ENCODE results near the gene DDIT4.
"Not testable (repeated sequence)": the region's sequence is repeated elsewhere in the genome, so short reads cannot be mapped to it uniquely, and the experiment has no call there.

Gene DDIT4

DNA sequence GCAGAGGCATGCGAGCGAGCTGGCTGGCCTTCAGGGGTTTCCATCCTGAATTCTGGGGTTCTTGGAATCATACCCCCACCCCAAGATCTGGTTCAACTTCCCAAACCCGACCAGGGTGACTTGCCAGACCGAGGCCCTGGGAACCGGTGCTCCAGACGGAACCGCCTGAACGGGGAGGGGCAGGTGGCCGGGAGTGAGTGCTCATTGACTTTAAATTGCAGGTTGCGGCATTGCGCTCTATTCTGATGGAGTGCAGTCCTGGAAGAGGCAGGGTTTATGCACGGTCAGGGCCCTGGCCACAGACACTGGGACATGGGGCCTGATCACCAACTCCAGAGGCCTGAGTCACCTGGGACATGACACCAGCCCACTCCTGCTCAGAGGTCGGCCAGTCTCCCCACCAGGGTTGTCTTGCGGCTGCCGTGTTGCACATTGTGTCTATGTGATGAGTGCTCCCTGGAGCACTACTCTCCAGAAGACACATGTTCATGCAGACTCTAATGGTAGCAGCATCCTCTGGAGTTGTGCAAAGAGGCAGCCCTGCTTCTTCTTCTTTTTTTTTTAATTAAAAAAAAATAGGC is 5.8 kb upstream of the DDIT4 start:
- no peak for DNase-seq

DNA sequence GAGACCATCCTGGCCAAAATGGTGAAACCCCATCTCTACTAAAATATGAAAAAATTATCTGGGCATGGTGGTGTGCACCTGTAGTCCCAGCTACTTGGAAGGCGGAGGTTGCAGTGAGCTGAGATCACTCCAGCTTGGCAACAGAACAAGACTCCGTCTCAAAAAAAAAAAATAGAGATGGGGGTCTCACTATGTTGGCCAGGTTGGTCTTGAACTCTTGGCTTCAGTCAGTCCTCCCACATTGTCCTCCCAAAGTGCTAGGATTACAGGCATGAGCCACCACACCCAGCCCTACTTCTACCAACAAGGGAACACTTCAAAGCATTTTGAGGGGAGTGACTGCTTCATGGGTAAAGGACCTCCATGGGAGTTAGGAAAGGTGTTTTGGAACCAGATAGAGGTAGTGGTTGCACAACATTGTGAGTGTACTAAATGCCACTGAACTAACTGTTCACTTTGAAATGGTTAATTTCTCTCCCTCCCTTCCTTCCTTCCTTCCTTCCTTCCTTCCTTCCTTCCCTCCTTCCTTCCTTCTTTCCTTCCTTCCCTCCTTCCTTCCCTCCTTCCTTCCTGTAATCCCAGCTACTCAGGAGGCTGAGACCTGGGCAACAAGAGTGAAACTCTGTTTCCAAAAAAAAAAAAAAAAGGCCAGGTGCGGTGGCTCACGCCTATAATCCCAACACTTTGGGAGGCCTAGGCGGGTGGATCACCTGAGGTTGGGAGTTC is 5.1 kb upstream of the DDIT4 start:
- DNase-seq = not testable (repeated sequence)

DNA sequence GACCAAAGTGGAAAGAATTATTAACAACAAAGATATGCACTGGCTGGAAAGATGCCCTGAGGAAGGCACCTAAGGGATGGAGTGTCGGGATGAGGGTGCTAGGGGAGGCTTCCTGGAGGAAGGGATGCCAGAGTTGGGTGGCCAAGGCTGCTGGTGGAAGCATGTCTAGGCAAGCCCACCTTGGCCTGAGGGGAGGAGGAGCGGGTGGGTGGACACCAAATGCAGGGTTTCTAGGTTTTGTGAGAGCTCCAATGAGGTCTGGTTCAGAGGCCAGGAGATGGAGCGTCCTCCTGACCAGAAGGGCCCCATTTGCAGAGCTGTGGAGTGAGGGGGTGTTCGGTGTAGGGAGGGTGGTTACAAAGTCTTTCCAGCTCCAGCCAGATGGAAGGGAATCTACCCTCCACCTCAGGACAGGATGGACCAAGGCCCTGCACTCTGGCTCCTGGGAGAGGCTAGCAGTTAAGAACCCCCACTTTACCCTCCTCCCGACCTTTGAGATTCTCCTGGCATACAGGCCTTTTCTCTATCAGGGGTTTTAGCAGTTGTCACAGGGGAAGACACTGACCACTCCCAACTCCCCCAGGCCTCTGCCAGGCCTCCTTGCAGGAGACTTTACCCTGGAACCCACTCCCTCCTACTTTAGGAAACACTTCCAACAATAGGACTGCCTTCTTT is 3.0 kb upstream of the DDIT4 start:
- DNase-seq = no peak

DNA sequence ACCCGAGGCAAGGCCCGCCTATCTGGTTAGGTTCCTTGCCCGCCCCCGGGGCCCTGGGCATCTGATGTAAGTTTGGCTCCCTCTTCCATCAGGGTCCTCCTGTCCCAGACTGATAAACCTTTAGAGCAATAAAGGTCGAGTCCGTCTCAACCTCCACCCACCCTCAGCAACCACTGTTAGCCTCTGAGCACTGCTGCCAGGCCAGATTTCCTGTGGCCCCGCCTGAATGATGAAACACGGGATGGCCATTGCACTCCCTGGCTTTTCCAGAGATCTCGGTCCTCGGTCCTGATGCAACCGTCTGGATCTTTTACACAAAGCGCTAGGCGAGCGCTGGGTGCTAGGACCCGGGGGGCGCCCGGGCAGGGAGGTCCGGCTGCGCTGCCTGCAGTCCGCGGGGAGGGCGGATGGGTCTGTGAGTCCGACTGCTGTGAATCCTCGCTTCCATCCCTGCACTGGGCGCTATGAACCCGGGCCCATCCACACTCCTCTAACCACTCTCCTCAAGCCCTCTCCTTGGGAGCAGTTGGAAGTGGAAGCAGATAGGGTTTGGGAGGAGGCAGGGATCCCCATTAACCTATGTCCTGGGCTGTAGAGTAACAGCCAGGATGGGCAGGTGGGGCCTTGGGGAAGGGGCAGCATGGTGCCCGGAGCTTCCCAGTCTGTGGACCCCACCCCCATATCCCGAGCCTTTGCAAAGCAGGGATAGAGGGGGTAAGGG is 875 bp upstream of the DDIT4 start:
- DNase-seq = no peak

DNA sequence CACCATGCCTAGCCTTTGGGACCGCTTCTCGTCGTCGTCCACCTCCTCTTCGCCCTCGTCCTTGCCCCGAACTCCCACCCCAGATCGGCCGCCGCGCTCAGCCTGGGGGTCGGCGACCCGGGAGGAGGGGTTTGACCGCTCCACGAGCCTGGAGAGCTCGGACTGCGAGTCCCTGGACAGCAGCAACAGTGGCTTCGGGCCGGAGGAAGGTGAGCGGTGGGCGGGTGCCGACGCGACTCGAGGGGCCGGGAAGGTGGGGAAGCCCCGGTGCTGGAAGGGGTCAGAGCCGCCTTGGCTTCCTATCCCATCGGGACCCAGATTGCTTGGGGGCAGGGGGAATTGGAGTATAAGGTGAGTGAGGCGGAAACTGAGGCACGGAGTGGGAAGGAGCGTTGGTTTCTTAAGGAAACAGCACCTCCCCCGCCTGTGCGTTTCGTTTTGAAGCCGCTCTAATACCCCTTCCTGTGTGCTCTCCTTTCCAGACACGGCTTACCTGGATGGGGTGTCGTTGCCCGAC is 547 bp downstream of the DDIT4 start:
- DNase-seq = no peak

DNA sequence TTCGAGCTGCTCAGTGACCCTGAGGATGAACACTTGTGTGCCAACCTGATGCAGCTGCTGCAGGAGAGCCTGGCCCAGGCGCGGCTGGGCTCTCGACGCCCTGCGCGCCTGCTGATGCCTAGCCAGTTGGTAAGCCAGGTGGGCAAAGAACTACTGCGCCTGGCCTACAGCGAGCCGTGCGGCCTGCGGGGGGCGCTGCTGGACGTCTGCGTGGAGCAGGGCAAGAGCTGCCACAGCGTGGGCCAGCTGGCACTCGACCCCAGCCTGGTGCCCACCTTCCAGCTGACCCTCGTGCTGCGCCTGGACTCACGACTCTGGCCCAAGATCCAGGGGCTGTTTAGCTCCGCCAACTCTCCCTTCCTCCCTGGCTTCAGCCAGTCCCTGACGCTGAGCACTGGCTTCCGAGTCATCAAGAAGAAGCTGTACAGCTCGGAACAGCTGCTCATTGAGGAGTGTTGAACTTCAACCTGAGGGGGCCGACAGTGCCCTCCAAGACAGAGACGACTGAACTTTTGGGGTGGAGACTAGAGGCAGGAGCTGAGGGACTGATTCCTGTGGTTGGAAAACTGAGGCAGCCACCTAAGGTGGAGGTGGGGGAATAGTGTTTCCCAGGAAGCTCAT is 1.1 kb downstream of the DDIT4 start:
- DNase-seq = no peak

DNA sequence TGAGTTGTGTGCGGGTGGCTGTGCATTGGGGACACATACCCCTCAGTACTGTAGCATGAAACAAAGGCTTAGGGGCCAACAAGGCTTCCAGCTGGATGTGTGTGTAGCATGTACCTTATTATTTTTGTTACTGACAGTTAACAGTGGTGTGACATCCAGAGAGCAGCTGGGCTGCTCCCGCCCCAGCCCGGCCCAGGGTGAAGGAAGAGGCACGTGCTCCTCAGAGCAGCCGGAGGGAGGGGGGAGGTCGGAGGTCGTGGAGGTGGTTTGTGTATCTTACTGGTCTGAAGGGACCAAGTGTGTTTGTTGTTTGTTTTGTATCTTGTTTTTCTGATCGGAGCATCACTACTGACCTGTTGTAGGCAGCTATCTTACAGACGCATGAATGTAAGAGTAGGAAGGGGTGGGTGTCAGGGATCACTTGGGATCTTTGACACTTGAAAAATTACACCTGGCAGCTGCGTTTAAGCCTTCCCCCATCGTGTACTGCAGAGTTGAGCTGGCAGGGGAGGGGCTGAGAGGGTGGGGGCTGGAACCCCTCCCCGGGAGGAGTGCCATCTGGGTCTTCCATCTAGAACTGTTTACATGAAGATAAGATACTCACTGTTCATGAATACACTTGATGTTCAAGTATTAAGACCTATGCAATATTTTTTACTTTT is 1.8 kb downstream of the DDIT4 start:
- no peak for DNase-seq

DNA sequence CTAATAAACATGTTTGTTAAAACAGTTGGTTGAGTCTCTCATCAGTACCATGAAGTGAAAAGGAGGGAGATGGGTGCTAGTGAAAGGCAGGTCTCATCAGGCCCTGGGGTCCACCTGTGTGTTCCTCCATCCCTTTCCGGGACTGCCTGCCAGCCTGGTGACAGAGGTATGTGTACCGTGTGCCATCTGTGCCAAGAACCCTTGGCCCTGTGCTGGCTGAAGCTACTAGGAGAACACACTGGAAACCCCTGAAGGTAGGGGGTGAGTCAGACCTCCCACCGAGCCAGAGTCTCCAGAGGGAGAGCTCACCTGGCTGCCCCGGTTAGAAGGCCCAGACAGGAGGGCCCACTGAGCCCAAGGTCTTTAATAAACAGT is 2.3 kb downstream of the DDIT4 start:
- DNase-seq = no peak

DNA sequence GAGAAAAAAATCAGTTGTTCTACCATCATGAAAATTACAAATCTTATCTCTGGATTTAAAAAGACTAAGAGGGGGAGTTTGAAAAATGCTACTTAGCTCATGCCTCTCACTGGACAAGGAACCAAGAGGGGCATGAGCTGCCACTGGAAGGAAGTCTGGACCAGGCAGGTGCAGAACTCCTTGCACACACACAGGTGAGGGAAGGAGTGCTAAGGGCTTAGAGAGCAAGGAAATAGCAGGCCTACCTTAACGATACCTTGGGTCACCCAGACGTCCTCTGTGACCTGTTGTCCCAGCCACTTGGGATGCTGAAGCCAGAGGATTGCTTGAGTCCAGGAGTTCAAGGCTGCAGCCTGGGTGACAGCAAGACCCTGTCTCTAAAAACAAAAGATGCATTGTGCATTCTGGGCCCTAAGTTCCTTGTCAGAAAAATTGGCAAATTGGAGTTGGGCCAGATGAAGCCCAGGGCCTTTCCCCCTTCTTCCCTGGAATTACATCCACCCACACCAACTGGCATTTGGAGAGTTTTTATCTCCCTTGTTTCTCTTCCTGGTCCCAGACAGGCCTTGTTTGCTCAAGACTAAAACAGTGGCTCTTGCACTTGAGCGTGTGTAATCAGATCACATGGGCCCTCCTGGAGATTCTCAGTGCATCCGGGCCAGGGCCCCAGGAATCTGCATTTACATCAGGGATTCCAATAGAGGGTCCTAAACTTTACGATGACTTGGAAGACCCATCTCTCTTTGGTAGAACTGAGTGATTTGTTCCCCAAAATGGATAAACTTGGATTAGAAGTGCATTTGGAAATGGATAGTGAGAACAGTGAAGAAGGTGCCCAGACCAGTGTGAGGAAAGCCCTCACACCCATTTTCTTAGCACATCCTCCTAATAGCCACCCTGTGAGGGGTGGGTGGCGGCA is 3.0 kb downstream of the DDIT4 start:
- no peak for DNase-seq

DNA sequence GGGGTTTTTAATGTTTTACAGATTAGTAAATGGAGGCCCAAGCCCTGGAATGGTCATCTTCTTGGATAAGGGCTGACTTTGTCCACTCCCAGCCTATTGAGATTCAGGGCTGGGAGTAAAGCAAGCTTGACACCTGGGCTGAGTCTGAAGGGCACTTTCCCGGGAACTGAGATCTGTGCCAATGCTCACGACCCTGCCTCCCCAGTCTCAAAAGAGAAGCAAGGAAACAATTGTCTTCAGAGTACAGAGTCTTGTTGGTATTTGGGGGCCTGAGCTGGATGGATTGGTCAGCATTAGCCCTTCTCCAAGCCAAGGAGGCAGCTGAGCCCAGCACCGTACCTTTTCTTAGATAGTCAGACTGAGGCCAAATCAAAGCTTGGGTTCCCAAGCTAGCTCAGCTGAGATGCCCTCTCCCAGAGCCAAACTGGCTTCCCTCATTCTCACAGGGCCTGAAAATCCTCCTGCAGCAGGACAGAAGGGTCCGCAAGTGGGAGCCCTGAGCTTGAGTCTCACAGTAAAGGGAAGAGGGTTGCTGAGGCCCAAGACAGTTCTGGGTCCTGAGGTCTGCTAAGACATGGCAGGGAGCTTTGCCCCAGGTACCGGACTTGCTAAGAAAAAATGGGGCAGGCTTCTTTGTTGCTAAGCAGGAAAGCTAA is 3.7 kb downstream of the DDIT4 start:
- DNase-seq = no peak

DNA sequence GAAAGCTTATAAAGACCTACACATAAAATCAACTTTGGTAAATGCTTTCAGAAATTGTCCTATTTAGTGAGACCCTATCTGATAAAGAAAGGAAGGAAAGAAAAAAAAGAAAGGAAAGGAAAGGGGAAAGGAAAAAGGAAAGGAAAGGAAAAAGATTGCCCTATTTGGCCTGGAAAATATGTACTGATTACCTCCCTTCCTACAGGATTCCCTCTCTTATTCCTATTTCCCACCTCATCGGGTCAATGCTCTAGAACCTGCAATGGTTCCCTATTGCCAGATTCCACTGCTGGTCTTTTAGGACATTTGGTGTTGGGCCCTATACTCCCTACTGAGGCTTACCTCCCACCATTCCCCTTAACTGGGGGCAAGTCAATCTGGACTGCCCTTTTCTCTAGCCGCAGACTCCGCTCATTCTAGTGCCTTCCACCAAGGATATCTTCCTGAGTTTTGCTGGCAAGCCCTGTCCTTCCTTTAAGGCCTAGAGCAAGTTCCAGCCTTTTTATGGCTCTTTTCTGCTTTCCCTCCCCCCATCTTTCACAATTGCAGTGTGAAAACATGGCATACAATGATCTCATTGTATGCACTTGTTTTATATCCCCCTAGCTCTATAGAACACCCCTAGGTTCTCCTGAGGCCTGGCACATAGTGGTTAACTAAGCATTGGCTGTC is 4.4 kb downstream of the DDIT4 start:
- DNase-seq = no peak

DNA sequence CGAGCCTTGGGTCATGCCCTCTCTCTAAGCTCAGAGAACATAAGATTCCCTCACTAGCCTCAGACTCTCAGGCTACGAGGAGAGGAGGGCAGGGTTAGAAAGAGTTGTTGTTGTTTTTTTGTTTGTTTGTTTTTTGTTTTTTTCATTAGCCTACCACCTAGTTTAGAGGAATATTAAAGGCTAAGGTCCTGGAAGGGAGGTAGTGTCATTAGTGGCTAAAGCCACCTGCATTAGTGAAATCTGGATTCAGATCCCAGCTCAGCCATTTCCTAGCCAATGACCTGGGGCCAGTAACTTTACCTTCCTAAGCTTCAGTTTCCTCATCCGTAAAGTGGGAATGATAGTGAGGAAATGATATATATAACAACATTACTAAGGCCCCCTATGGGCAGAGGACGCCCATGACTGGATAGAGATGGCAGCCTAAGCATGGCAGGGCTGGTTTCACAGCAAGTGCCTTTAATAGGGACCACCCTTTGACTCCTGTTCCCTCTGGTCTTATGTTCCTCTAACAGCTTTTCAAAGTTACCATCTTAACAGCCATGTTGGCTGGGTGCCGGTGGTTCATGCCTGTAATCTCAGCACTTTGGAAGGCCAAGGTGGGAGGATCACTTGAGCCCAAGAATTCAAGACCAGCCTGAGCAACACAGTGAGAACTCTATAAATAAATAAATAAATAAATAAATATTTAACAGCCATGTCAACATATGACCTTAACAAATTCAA is 5.1 kb downstream of the DDIT4 start:
- no peak for DNase-seq

DNA sequence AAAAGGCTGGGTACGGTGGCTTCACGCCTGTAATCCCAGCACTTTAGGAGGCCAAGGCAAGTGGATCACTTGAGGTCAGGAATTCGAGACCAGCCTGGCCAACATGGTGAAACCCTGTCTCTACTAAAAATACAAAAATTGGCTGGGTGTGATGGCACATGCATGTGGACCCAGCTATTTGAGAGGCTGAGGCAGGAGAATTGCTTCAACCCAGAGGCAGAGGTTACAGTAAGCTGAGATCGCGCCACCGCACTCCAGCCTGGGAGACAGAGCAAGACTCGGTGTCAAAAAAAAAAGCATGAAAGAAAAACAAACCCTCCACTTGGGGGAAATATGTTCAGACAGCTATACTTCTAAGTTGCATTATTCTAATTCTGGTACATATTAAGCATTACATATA is 5.9 kb downstream of the DDIT4 start:
- DNase-seq = not testable (repeated sequence)

DNA sequence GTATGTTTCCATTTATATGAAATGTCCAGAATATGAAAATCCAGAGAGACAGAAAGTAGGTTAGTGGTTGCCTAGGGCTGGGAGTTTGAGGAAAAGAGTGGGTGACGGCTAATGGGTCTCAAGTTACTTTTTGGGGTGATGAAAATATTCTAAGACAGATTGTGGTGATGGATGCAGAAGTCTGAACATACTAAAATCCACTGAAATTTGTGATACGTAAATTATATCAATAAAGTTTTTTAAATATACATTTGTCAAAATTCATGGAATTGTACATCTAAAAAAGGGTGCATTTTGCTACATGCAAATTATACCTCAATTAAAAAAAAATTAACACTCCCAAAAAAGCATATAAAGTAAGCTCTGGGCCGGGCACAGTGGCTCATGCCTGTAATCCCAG is 9.4 kb downstream of the DDIT4 start:
- no peak for DNase-seq

DNA sequence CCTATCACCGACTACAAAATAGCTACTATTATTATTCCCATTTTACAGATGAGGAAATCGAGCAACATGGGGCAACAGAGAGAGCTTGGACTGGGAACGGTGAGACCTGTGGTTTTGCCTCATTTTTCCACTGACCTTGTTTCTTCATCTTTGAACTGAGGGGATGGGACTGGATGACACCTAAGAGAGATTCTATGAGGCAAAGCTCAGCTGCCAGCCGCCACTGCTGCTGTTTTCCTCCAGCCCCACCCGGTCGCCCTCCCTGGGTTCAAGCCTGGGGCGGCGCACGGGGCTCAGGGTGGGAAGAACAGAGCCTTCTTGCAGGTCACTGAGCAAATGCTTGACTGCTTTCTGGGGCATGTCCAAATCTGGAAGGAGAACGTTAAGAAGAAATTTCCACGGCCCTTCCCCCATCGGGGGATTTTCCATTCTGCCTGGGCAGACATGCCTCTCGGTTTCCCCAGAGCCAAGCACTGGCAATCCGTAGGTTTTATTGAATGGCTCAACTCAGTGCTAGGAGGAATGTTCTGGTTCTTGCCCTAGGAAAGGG is 12.3 kb downstream of the DDIT4 start:
- no peak for DNase-seq

DNA sequence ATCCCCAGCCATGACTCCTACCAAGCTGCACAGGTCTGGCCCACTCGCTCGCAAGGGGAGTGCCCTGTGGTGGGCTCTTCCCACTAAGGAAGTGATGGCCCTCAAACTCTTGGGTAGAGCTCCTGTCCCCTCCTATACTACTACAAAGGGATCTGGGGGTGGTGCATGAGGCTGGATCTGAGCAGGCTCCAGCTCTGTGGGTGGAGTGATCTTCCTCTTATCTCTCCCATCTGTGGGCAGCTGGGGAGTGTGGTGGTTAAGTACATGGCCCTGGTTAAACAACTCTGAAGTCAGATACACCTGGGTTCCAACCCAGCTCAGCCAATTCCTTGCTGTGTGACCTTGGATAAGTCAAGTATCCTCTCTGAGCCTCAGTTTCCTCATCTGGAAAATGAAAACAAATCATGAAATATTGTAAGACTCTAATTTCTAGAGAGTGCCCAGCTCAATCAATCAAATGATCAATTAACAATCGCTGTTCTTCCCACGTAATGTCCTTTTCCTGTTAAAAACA is 17.4 kb downstream of the DDIT4 start:
- no peak for DNase-seq

DNA sequence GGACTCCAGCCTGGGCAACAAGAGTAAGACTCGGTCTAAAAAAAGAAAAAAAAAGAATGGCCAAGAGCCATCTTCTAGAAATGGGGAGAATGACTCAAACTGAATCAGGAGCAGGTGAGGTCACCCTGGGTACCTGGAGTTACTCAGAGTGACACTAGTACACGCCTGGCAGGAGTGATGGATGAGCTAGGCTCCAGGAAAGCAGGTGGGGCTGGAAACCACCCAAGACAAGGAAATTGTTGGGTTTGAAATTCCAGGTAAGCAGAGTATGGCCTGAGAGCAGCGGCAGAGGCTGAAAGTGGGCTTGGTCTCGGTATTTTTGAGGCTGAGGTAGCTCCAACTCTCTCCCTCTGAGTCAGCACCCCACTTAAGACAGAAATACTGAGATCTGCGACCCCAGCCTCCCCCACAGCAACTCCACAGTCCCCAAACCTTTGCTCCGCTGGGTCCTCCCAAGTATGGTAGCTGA is 18.5 kb downstream of the DDIT4 start:
- DNase-seq = no peak

DNA sequence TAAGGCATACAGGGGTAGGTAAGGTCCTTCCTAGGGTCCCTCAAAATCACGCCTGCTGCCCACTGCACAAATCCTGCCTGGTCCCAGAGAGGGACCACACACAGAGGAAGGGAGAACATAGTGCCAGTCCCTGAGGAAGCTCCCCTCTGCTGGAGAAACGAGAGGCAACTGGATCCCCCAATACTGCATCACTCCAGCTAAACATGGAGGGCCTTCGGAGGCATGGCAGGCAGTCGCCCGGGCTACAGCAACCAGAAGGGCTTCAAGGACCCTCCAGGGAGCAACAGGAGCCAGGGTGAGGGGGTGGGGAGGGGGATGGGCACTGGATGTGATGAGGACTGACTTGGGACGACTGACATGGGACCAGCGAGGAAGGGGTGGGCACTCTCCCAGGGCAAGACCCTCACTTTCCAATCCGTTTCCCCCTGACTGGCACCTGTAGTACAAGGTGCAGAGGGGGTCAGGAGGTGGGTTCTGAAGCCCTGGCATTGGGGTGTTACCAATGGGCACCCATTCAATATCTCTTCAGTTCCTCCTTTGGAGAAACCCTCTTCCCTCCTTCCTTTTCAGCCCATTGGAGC is 21.7 kb downstream of the DDIT4 start:
- DNase-seq = no peak
